Prostate gland (tissue), 2 donors: Measurements from ENCODE around the gene DLL1.

ENCODE experiments used
- CTCF ChIP-seq, 4 experiments: fragments of 200-600 bp in 2 of 4; fragments of 450-650 bp in 2 of 4; sonication (generic) in 2 of 4; IDR thresholded peaks; 1 replicate in 3 of 4; 2 replicates in 1 of 4; pipeline ENCODE4 v1.5.1; 2016 to 2019; ENCODE audit warnings: antibody characterized with exemption in 4 of 4, mild to moderate bottlenecking in 2 of 4, moderate library complexity in 2 of 4
- POLR2A ChIP-seq: fragments of 450-650 bp; IDR thresholded peaks from one replicate; pipeline ENCODE4 v1.6.1; 2016; ENCODE audit warnings: antibody characterized with exemption, mild to moderate bottlenecking
- POLR2AphosphoS5 ChIP-seq: sonication (generic); formaldehyde crosslinking; IDR thresholded peaks from one replicate; pipeline ENCODE4 v1.6.1; 2017; ENCODE audit warnings: antibody characterized with exemption

DNA sequence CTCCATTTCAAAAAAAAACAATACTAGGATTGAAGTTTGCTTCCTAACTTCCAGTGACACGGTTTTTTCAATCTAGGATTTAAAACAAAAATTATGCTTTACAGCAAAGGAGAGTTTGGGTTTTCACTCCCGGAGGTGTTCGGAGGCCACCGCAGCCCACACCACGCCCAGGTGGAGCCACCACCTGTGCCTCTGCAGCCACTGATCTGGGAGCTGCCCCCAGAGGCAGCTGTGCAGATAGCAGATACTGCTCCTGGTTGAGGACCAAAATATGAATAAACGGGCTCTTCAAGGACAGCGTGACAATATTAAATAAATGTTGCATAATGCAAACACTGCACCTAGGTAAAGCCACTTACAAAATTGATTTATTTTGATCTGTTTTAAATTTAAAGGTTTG lies 30.2 kb downstream of the DLL1 start:
- no peak for TF ChIP-seq CTCF (IDR thresholded peaks at IDR 0.05)
- TF ChIP-seq POLR2A: no peak
- no peak for TF ChIP-seq POLR2AphosphoS5
